HCT116 (cell line): ENCODE results near the gene NPIPB8.

Source experiments
- CTCF ChIP-seq, 3 experiments: fragments of 200-600 bp in 1 of 3; sonication (generic) in 1 of 3; IDR thresholded peaks in 2 of 3; conservative IDR thresholded peaks in 1 of 3; 2 replicates each; pipeline ENCODE4 v1.5.1; 2012 to 2017; ENCODE audit warnings: low read depth in 2 of 3, low read length in 2 of 3, antibody characterized with exemption in 1 of 3, borderline replicate concordance in 1 of 3, control low read depth in 1 of 3, mild to moderate bottlenecking in 1 of 3, mixed read lengths in 1 of 3, mixed run types in 1 of 3, moderate library complexity in 1 of 3; ENCODE audit not compliant: insufficient read depth in 1 of 3
- EZH2 ChIP-seq: fragments of 200-600 bp; sonication (generic); IDR thresholded peaks from 2 replicates; pipeline ENCODE4 v1.6.1; 2017; ENCODE audit warnings: antibody characterized with exemption, mixed run types
- POLR2A ChIP-seq: IDR thresholded peaks from 2 replicates; pipeline ENCODE4 v1.7.0; 2011; ENCODE audit warnings: borderline replicate concordance; ENCODE audit not compliant: insufficient read depth, insufficient read length; ENCODE audit errors: extremely low read depth
- SIN3A ChIP-seq: IDR thresholded peaks from 2 replicates; pipeline ENCODE4 v1.6.1; 2012; ENCODE audit warnings: low read depth
- ZBTB33 ChIP-seq: IDR thresholded peaks from 2 replicates; pipeline ENCODE4 v1.6.1; 2011; ENCODE audit warnings: mild to moderate bottlenecking, low read length, moderate library complexity; ENCODE audit not compliant: insufficient replicate concordance; ENCODE audit errors: extremely low read depth

- TF ChIP-seq ZBTB33 (no peak), SIN3A (no peak), EZH2 (no peak), CTCF (IDR thresholded peaks at IDR 0.05 in 2 of 3, conservative IDR thresholded peaks at IDR 0.05 in 1 of 3; ENCODE audit: borderline replicate concordance in 1 of 3, insufficient read depth in 1 of 3, low read depth in 2 of 3, low read length in 2 of 3) (no peak), POLR2A (no peak)
These were observed 44.8 kb upstream of the NPIPB8 start for GRCh38 chr16:28592979-28593553.
